Neural cell (in vitro differentiated cells): ENCODE measurements around the gene ABCB4.
"Not testable (repeated sequence)": the region's sequence is repeated elsewhere in the genome, so short reads cannot be mapped to it uniquely, and the experiment has no call there.

Experiments used
- CTCF ChIP-seq: fragments of 450-650 bp; IDR thresholded peaks from 2 replicates; pipeline ENCODE4 v1.5.1; 2014; ENCODE audit warnings: antibody characterized with exemption, mild to moderate bottlenecking, moderate library complexity; ENCODE audit not compliant: poor library complexity, severe bottlenecking
- EZH2 ChIP-seq: fragments of 200-600, 300-800 bp; shearing (Covaris generic), sonication (generic); IDR thresholded peaks from 2 replicates; pipeline ENCODE4 v1.6.1; 2014; ENCODE audit warnings: antibody characterized with exemption, low read length, borderline replicate concordance, mild to moderate bottlenecking; ENCODE audit not compliant: insufficient read depth, poor library complexity, severe bottlenecking
- MXI1 ChIP-seq: fragments of 450-650 bp; conservative IDR thresholded peaks from 2 replicates; pipeline ENCODE4 v1.6.1; 2014; ENCODE audit warnings: antibody characterized with exemption, mild to moderate bottlenecking; ENCODE audit not compliant: poor library complexity, severe bottlenecking
- POLR2AphosphoS5 ChIP-seq: IDR thresholded peaks from 2 replicates; pipeline ENCODE4 v1.6.1; 2012
- RAD21 ChIP-seq: fragments of 450-650 bp; conservative IDR thresholded peaks from 2 replicates; pipeline ENCODE4 v1.6.1; 2014; ENCODE audit warnings: antibody characterized with exemption, mild to moderate bottlenecking, moderate library complexity
- REST ChIP-seq: IDR thresholded peaks from 2 replicates; pipeline ENCODE4 v1.6.1; 2012; ENCODE audit warnings: borderline replicate concordance
- SMC3 ChIP-seq: fragments of 450-650 bp; conservative IDR thresholded peaks from 2 replicates; pipeline ENCODE4 v1.6.1; 2014; ENCODE audit warnings: antibody characterized with exemption, mild to moderate bottlenecking, moderate library complexity; ENCODE audit not compliant: poor library complexity
- TAF1 ChIP-seq: IDR thresholded peaks from 2 replicates; pipeline ENCODE4 v1.6.1; 2012; ENCODE audit warnings: low read depth

- TF ChIP-seq SMC3, CTCF, RAD21, EZH2, REST, TAF1, POLR2AphosphoS5, MXI1: not testable (repeated sequence)
Measured at GRCh38 chr7:87464830-87465533, 10.5 kb downstream of the ABCB4 start.
